IMR-90 (cell line): ENCODE results near the gene PRPSAP1.

Source experiments
- CEBPB ChIP-seq: IDR thresholded peaks from 2 replicates; pipeline ENCODE4 v1.6.1; 2012; ENCODE audit warnings: low read depth, low read length, improper control_type of control experiment
- CHD1 ChIP-seq: IDR thresholded peaks from 2 replicates; pipeline ENCODE4 v1.6.1; 2012; ENCODE audit warnings: low read depth, low read length, improper control_type of control experiment
- ELK1 ChIP-seq: fragments of 150-350 bp; IDR thresholded peaks from 2 replicates; pipeline ENCODE4 v1.6.1; 2016; ENCODE audit warnings: low read depth, mild to moderate bottlenecking, low read length, moderate library complexity, borderline replicate concordance
- FOS ChIP-seq: fragments of 150-350 bp; IDR thresholded peaks from 2 replicates; pipeline ENCODE4 v1.6.1; 2016; ENCODE audit warnings: low read depth, low read length
- MXI1 ChIP-seq: IDR thresholded peaks from 2 replicates; pipeline ENCODE4 v1.6.1; 2012; ENCODE audit warnings: low read depth, mild to moderate bottlenecking, low read length, moderate library complexity, borderline replicate concordance
- POLR2A ChIP-seq: IDR thresholded peaks from 2 replicates; pipeline ENCODE4 v1.6.1; 2012; ENCODE audit warnings: mild to moderate bottlenecking, low read depth, low read length
- RFX5 ChIP-seq: IDR thresholded peaks from 2 replicates; pipeline ENCODE4 v1.8.0; 2012; ENCODE audit warnings: low read depth, mild to moderate bottlenecking, low read length, moderate library complexity
- SMC3 ChIP-seq: fragments of 150-350 bp; IDR thresholded peaks from 2 replicates; pipeline ENCODE4 v1.6.1; 2016; ENCODE audit warnings: low read depth, mild to moderate bottlenecking, antibody characterized with exemption, low read length, moderate library complexity
- TF ChIP-seq, protein P1 (sequence below): conservative IDR thresholded peaks from 2 replicates; pipeline ENCODE4 v1.5.1; 2012; ENCODE audit warnings: mild to moderate bottlenecking, low read depth, low read length, improper control_type of control experiment
- TF ChIP-seq, protein P2 (sequence below): fragments of 150-350 bp; IDR thresholded peaks from 2 replicates; pipeline ENCODE4 v1.6.1; 2017; ENCODE audit warnings: mild to moderate bottlenecking, antibody characterized with exemption, low read length, low read depth

DNA sequence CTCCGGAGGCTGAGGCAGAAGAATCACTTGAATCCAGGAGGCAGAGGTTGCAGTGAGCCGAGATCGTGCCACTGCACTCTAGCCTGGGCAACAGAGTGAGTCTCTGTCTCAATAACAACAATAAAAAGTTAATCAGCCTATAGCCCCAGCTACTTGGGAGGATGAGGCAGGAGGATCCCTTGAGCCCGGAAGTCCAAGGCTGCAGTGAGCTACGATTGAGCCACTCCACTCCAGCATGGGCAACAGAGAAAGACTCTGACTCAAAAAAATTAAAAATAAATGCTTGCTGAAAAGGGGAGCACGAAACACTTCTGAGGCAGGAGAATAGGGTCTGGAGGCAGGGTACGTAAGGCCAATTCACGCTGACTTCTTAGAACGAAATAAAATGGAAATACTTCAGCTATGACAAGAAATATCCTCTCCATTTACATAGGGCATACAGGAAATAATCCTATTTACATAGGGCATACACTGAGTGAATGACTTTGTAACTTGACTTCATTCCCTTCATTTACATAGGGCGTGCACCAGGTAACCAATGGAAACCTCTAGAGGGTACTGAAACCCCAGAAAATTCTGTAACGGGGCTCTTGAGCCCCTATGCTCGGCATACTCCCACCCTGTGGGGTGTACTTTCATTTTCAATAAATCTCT is 3.2 kb upstream of the PRPSAP1 start:
- TF ChIP-seq RFX5, result no peak
- TF ChIP-seq, protein P1, sequence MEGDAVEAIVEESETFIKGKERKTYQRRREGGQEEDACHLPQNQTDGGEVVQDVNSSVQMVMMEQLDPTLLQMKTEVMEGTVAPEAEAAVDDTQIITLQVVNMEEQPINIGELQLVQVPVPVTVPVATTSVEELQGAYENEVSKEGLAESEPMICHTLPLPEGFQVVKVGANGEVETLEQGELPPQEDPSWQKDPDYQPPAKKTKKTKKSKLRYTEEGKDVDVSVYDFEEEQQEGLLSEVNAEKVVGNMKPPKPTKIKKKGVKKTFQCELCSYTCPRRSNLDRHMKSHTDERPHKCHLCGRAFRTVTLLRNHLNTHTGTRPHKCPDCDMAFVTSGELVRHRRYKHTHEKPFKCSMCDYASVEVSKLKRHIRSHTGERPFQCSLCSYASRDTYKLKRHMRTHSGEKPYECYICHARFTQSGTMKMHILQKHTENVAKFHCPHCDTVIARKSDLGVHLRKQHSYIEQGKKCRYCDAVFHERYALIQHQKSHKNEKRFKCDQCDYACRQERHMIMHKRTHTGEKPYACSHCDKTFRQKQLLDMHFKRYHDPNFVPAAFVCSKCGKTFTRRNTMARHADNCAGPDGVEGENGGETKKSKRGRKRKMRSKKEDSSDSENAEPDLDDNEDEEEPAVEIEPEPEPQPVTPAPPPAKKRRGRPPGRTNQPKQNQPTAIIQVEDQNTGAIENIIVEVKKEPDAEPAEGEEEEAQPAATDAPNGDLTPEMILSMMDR, result no peak
- no peak for TF ChIP-seq POLR2A
- TF ChIP-seq, protein P2, sequence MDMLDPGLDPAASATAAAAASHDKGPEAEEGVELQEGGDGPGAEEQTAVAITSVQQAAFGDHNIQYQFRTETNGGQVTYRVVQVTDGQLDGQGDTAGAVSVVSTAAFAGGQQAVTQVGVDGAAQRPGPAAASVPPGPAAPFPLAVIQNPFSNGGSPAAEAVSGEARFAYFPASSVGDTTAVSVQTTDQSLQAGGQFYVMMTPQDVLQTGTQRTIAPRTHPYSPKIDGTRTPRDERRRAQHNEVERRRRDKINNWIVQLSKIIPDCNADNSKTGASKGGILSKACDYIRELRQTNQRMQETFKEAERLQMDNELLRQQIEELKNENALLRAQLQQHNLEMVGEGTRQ, result no peak
- no peak for TF ChIP-seq CHD1
- no peak for TF ChIP-seq ELK1
- no peak for TF ChIP-seq CEBPB
- TF ChIP-seq MXI1, result no peak
- no peak for TF ChIP-seq SMC3
- no peak for TF ChIP-seq FOS
